ENCODE measurements around the gene CENPF.
A peak's percentile ranks its signal among the peaks of the same experiment; 100 is the strongest.
"Not testable (repeated sequence)": the region's sequence is repeated elsewhere in the genome, so short reads cannot be mapped to it uniquely, and the experiment has no call there.

Gene CENPF, protein sequence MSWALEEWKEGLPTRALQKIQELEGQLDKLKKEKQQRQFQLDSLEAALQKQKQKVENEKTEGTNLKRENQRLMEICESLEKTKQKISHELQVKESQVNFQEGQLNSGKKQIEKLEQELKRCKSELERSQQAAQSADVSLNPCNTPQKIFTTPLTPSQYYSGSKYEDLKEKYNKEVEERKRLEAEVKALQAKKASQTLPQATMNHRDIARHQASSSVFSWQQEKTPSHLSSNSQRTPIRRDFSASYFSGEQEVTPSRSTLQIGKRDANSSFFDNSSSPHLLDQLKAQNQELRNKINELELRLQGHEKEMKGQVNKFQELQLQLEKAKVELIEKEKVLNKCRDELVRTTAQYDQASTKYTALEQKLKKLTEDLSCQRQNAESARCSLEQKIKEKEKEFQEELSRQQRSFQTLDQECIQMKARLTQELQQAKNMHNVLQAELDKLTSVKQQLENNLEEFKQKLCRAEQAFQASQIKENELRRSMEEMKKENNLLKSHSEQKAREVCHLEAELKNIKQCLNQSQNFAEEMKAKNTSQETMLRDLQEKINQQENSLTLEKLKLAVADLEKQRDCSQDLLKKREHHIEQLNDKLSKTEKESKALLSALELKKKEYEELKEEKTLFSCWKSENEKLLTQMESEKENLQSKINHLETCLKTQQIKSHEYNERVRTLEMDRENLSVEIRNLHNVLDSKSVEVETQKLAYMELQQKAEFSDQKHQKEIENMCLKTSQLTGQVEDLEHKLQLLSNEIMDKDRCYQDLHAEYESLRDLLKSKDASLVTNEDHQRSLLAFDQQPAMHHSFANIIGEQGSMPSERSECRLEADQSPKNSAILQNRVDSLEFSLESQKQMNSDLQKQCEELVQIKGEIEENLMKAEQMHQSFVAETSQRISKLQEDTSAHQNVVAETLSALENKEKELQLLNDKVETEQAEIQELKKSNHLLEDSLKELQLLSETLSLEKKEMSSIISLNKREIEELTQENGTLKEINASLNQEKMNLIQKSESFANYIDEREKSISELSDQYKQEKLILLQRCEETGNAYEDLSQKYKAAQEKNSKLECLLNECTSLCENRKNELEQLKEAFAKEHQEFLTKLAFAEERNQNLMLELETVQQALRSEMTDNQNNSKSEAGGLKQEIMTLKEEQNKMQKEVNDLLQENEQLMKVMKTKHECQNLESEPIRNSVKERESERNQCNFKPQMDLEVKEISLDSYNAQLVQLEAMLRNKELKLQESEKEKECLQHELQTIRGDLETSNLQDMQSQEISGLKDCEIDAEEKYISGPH (N-terminal part only)

GRCh38 chr1:214602764-214603657 is at the start of gene CENPF:
CENPF (plus strand) TSS chr1:214603195; CDS start chr1:214613755, 10,560 bp downstream.
- peak; percentile 94 for DNase-seq

GRCh38 chr1:214557952-214558735 is 44.9 kb upstream of the CENPF start:
- DNase-seq: no peak

GRCh38 chr1:214563881-214564280 is 39.1 kb upstream of the CENPF start:
- no peak for DNase-seq

DNA sequence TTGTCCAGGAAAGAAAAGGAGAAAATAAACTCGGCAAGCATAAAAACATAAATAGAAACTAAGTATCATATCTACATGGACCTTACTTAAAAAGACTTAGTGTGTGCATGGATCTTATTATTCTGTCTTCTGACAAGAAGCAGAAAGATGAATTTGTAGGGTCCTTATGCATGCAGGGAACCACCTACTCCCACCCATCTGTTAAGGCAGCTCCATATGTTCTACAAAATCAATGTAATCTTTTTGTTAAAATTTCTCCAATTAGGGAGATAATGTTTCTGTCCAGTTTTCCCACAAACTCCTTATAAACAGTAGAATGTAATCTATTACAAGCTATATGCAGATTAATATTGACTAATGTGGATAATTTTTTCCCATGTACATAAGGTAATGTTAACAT is 37.7 kb upstream of the CENPF start:
- no peak for DNase-seq

DNA sequence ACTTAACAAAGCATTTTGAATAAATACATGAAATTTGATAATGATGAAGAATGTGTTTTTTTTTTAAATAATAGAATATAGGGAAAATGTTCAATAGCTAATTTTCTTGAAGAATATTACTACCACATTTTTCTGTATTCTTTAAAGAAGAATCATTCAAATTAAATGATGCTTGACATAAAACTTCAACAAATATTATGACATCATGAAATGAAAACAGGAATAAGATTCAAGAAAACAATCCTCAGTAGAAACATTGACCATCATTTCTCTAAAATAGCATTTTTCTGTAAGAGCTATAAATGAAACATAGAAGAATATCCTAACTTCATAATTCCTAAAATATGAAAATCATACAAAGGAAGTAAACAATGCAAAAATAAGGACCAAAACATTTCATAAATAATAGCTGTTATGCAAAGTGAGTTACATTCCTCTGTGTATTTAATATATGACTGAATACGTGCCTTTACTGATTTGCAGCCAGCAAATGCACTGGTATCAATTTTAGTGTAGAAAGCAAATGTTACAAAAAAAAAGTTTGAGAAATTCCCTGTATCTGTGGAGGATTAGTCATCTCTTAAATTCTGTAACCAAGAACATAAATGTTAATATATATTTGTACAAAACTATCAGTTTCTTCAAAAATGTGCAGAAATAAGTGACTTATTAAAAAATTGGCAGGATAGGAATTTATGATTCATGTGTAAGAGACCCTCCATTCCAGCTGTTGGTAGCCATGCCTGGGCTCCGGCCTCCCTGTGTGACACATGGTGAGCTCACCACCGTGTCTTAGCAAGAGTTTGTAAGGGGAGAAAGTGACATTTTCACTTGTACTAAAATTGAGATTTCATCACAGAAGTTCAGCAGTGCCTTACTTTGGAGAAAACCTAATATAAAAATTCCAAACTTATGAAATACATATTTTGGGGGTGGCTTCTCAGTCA is 36.6 kb upstream of the CENPF start:
- DNase-seq: no peak

- no peak for DNase-seq
These were observed 35.5 kb upstream of the CENPF start for GRCh38 chr1:214567481-214567980.

GRCh38 chr1:214568328-214568727 is 34.7 kb upstream of the CENPF start:
- no peak for DNase-seq

DNA sequence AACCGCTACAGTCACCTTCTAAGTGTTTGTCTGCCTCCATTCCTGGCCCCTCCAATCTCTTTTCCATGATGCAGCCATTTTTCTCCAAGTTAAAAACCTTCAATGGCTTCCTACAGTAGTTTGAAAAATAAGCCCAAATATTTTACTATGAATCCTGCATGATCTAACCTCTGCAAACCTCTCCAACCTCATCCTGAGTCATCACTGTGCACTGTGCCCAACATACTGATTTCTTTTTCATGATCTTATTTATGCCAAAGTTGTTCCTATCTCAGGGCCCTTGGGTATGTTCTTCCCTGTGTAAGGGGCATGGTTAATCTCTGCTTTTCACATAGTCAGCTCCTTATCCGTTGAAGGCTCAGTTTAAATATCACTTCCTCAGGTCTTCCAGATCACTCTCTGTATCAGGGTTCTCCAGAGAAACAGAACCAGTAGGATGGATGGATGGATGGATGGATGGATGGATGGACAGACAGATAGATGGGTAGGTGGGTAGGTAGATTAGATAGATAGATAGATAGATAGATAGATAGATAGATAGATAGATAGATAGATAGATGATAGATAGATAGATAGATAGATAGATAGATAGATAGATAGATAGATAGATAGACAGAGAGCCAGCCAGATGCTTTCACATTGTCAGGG is 33.5 kb upstream of the CENPF start:
- DNase-seq: no peak

GRCh38 chr1:214570442-214570841 is 32.6 kb upstream of the CENPF start:
- no peak for DNase-seq

DNA sequence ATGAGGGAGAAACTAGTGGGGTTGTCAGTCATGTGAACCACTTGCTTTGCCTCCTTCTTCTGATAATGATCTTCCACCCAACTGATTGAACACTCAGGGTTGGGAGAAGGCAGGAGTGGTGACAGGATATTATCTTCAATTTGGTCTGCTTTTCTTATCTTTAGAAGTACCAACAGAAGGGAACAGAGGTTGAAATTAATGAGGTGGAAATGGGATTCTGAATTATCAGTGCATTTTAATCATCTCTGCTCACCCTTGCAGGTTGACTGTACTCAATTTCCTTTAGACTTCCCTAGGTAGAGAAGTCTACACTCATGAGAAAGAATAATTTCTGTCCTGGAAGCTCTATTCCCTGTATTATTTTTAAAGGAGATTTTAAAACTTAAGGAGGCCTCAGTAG is 31.7 kb upstream of the CENPF start:
- no peak for DNase-seq

GRCh38 chr1:214573386-214574318 is 29.3 kb upstream of the CENPF start:
- DNase-seq: no peak

GRCh38 chr1:214574598-214575411 is 28.2 kb upstream of the CENPF start:
- DNase-seq: no peak

DNA sequence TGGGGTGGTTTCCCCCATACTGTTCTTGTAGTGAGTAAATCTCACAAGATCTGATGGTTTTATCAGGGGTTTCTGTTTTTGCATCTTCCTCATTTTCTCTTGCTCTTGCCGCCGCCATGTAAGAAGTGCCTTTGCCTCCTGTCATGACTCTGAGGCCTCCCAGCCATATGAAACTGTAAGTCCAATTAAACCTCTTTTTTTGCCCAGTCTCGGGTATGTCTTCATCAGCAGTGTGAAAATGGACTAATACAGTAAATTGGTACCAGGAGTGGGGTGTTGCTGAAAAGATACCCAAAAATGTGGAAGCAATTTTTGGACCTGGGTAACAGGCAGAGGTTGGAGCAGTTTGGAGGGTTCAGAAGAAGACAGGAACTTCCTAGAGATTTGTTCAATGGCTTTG is 26.9 kb upstream of the CENPF start:
- DNase-seq: not testable (repeated sequence)

GRCh38 chr1:214579183-214579582 is 23.8 kb upstream of the CENPF start:
- no peak for DNase-seq

- no peak for DNase-seq
These were observed 21.2 kb upstream of the CENPF start for GRCh38 chr1:214581785-214582184.

- no peak for DNase-seq
These were observed 20.6 kb upstream of the CENPF start for GRCh38 chr1:214582289-214582891.

DNA sequence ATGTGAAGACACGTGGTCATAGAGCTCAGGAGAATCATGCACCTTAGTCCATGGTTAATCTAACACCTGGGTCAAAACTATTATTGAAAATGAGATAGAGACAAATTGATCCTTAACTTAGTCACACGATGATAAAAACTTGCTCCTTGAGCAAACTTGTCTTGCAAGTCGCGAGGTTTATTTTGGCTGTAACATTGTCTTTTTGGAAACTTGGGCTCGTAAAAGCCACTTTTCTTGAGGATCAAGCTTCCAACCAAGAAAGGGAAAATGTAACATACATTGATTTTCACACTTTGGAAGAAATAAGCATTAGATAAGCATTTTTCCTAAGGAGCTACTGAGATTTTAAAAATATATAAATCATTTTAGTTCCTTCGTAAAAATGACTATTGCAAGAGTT is 19.9 kb upstream of the CENPF start:
- DNase-seq: no peak
